GM10248 (cell line): ENCODE measurements around the gene FNDC3B.
"Not testable (repeated sequence)": the region's sequence is repeated elsewhere in the genome, so short reads cannot be mapped to it uniquely, and the experiment has no call there.

Experiments used
- CTCF ChIA-PET: fragments of 300-600 bp; sonication (Branson Sonifier 250); formaldehyde crosslinking; extraction: SDS; loops from one replicate; lab custom pipeline; 2021; ENCODE audit warnings: antibody characterized with exemption; lab: Yijun Ruan, JAX
- POLR2A ChIA-PET: fragments of 350-650 bp; sonication (Branson Sonifier 250); formaldehyde crosslinking; extraction: SDS; loops from one replicate; lab custom pipeline; 2020; ENCODE audit warnings: antibody characterized with exemption; lab: Yijun Ruan, JAX
- DNase-seq: peaks from one replicate; pipeline ENCODE4 v3.0.0; 2012; ENCODE audit errors: extremely low spot score
- TF ChIP-seq, protein P1 (sequence below): IDR thresholded peaks from 2 replicates; pipeline ENCODE4 v1.5.1; 2012; ENCODE audit warnings: mild to moderate bottlenecking, low read depth; ENCODE audit errors: extremely low read depth, missing control alignments, control extremely low read depth

FNDC3B gene

DNA sequence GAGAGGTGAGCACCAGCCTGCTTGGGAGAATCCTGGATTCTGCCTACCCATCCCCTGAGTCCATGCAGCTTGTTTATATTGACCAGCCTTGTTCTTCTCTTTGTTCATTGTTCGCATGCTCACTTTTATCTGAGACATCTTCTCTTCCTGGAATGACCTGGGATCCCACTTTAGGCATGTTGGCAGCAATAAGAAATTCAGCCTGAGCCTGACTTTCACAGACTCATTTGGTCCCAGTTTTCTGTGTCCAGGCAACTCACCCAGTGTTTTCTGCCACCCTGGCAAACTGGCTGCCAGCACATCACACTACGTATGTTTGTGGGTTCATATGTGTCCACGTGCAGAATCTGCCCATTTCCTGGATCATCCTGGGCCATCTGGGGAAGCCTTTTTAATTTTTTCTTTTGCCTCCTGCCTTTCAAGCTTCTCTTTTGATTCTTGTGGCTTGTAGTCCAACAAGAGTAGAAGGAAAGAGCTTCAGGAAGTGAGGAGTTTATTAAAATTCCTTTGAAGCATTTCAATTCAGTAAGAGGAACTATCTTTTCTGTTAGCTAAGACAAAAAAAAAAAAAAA, 199.9 kb downstream of the FNDC3B start:
- POLR2A ChIA-PET, result no interaction called here
- TF ChIP-seq, protein P1, sequence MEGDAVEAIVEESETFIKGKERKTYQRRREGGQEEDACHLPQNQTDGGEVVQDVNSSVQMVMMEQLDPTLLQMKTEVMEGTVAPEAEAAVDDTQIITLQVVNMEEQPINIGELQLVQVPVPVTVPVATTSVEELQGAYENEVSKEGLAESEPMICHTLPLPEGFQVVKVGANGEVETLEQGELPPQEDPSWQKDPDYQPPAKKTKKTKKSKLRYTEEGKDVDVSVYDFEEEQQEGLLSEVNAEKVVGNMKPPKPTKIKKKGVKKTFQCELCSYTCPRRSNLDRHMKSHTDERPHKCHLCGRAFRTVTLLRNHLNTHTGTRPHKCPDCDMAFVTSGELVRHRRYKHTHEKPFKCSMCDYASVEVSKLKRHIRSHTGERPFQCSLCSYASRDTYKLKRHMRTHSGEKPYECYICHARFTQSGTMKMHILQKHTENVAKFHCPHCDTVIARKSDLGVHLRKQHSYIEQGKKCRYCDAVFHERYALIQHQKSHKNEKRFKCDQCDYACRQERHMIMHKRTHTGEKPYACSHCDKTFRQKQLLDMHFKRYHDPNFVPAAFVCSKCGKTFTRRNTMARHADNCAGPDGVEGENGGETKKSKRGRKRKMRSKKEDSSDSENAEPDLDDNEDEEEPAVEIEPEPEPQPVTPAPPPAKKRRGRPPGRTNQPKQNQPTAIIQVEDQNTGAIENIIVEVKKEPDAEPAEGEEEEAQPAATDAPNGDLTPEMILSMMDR, result no peak
- DNase-seq, result no peak
- CTCF ChIA-PET, result interaction anchor here (1.2 kb wide), 1 partner anchor 13 kb away, joined by 4 read pairs; no protein-coding TSS in a partner anchor

DNA sequence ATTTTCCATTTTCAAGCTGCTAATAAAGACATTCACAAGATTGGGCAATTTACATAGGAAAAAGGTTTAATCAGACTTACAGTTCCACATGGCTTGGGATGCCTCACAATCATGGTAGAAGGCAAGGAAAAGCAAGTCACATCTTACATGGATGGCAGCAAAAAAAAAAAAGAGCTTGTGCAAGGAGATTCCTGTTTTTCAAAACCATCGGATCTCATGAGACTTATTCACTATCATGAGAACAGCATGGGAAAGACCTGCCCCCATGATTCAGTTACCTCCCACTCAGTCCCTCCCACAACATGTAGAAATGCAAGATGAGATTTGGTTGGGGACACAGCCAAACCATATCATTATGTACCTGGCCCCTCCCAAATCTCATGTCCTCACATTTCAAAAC, 202.0 kb downstream of the FNDC3B start:
- POLR2A ChIA-PET, result no interaction called here
- CTCF ChIA-PET, result interaction anchor here (0.8 to 1.2 kb wide), 2 partner anchors 18 to 39 kb away, joined by 3 read pairs; no protein-coding TSS in a partner anchor

DNA sequence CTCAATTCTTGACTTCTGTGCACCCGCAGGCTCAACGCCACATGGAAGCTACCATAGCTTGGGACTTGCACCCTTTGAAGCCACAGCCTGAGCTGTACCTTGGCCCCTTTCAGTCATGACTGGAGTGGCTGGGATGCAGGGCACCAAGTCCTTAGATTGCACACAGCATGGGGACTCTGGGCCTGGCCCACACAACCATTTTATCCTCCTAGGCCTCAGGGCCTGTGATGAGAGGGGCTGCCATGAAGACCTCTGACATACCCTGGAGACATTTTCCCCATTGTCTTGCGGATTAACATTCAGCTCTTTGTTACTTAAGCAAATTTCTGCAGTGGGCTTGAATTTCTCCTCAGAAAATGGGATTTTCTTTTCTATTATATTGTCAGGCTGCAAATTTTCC, 203.1 kb downstream of the FNDC3B start:
- DNase-seq, POLR2A ChIA-PET: not testable (repeated sequence)
- CTCF ChIA-PET, result interaction anchor here (0.8 to 1.2 kb wide), 2 partner anchors 17 to 38 kb away, joined by 3 read pairs; no protein-coding TSS in a partner anchor

More for the DNA sequence above, 202.0 kb downstream of the FNDC3B start:
- TF ChIP-seq, protein P1, result no peak
- DNase-seq, result no peak

DNA sequence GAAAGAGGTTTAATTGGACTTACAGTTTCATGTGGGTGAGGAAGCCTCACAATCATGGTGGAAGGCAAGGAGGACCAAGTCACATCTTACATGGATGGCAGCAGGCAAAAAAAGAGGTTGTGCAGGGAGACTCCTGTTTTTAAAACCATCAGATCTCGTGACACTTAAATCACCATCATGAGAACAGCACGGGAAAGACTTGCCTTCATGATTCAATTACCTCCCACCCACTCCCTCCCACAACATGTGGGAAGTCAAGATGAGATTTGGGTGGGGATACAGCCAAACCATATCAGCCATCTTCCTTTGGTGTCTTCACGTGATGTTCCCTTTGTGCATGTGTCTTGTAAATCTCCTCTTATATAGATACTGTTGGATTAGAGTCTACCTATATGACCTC, 204.0 kb downstream of the FNDC3B start:
- CTCF ChIA-PET, DNase-seq, POLR2A ChIA-PET: not testable (repeated sequence)

DNA sequence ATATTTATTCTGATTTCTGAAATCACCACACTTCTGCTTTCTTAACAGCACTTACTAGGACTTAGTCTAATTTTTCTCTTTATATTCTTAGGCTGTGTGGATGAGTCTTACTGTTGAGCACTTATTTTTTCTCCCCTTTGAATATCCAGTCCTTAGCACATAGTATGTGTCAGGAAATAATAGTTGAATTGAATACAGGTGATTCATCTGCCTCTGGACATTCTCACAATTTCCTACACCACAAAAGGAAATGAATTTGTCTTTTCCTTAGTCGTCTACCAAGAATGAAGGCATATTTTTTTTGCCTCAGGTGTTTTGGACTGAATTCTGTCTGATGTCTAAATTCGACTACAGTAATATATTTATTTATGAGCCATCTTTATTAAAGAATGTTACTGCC, 204.6 kb downstream of the FNDC3B start:
- CTCF ChIA-PET, result no interaction called here

DNA sequence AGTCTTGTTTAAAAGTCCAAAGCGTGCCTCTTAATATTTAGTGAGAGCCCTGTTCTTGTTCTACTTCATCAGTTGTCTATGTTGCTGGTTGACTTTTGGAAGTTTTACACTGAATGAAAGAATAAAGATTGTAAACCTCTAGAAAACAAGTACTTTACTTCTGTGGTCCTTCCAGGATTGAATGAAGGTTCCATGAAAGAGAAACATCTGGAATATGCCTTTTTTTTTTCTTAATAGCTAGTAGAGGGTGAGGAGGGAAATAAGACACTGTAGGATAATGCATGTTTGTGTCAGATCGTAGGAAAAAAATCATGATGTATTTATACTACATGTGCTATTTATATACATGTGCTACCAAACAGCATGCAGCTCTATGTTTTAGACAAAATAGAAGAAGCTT, 205.9 kb downstream of the FNDC3B start:
- DNase-seq, result no peak
- ChIA-PET CTCF (interaction anchor here (2.2 kb wide), 1 partner anchor 10 kb away, joined by 9 read pairs; no protein-coding TSS in a partner anchor), POLR2A (no interaction called here)
- TF ChIP-seq, protein P1, result no peak

More for the DNA sequence above, 204.6 kb downstream of the FNDC3B start:
- POLR2A ChIA-PET, result no interaction called here
- TF ChIP-seq, protein P1, result no peak
- DNase-seq, result no peak

DNA sequence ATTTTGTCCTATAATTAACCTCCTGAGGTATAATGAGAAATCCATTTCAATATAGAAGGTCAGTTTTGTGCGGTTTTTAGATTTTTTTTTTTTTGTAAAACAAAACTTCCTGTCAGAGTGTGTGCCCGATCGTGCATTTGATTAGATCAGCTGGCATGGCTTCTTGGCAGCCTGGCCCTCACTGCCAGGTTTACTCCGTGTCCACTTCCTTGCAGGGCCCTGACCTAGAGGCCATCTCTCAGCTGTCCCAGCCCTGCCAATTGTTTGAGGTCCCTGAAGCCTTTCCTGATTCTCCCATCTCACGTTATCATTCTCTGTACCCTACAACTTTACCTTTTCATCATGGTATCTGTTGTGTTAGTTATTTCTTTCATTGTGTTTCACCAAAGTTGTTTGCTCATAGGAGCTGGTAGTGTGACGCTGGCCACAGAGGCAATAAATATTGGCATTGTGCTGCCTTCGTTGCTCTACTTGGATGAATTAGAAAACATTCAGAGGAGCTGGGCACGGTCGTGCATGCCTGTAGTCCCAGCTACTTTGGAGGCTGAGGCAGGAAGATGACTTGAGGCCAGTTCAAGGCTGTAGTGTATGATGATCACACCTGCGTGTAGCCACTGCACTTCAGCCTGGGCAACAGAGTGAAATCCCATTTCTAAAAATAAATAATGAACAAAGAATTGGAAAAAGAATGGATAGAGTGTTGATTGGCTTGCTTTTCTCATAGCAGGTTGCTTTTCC, 206.9 kb downstream of the FNDC3B start:
- DNase-seq, result no peak
- TF ChIP-seq, protein P1, result no peak
- CTCF ChIA-PET, result interaction anchor here (2.2 kb wide), 1 partner anchor 11 kb away, joined by 9 read pairs; no protein-coding TSS in a partner anchor
- POLR2A ChIA-PET, result no interaction called here
